Activated CD8-positive, alpha-beta memory T cell treated with anti-CD3 and anti-CD28 coated beads, Interleukin-2, amount 50 U/mL, for 24 hours (primary cell): Measurements from ENCODE around the gene ART3.

Experiments
- DNase-seq: peaks from one replicate; pipeline ENCODE4 v3.0.0-alpha.2; 2020; ENCODE audit errors: extremely low read depth

The ART3 gene

GRCh38 chr4:76067652-76068286, 6.7 kb upstream of the ART3 start:
- DNase-seq: peak; percentile 49

GRCh38 chr4:76072760-76073159, 1.7 kb upstream of the ART3 start:
- no peak for DNase-seq

- DNase-seq: no peak
Observed at GRCh38 chr4:76074993-76075600, 588 bp downstream of the ART3 start.

- no peak for DNase-seq
Observed at GRCh38 chr4:76078033-76078613, 3.6 kb downstream of the ART3 start.

DNA sequence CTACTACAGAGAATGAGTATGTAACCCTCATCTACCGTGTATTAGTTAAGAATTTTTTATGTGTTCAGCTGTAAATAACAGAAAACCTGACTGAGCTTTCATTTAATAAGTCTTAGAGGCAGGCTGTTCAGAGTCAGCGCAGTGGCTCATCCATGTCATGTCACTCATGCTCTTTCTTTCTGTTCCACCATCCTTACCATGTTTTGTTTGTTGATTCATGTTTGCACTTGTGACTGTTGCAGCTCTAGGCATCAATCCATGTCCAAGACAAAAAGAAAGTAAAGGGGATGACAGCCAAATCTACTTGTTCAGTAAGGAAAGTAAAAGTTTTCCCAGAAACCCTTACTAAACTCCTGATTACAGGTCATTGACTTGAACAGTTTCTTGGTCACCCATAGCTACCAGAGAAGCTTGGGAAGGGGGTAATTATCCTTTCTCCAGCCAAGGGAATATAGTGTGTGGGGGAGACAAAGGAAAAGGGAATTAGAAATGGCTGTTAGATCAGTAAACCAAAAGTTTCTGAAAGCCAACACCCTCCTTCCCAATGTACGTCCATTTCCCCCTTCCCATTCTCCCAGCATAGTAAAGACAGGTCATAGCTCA, 9.0 kb downstream of the ART3 start:
- no peak for DNase-seq

GRCh38 chr4:76084542-76084941, 10.0 kb downstream of the ART3 start:
- no peak for DNase-seq

DNA sequence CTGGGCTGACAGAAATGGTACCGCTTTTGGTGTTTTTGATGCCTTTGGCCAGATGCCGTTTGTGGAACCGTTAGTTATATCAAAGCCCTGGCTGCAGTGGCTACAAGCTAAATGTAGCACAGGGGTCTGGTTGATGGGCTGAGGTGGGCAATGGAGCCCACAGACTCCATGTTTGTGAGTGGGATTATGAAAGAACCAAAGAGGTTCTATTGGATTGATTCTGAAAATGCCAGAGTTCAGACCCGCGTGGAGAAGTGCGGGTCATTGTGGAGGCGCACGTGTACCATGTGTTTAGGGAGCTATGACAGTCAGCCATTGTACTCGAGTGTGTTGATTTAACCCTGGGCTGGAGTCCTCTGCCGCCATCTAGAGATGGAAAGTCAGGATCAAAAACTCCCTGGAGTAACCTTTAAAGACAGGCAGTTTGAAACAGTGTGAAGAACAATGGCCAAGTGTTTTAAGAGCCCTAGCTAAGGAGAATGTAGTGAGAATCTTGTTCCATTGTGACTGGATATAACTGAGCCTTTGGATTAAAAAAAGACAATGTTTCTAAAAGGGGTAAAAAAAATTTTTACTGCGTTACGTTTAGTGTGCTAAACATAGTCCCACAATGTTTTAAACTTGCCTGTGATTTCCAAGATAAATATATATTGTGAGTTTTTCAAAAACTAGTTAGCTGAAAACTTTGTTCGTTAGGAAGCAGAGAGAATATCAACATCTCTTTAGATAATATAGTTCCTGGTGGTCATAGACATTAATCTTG, 12.7 kb downstream of the ART3 start:
- DNase-seq: no peak

- no peak for DNase-seq
Observed at GRCh38 chr4:76088719-76089118, 14.2 kb downstream of the ART3 start.

- no peak for DNase-seq
Observed at GRCh38 chr4:76090241-76090691, 15.8 kb downstream of the ART3 start.

DNA sequence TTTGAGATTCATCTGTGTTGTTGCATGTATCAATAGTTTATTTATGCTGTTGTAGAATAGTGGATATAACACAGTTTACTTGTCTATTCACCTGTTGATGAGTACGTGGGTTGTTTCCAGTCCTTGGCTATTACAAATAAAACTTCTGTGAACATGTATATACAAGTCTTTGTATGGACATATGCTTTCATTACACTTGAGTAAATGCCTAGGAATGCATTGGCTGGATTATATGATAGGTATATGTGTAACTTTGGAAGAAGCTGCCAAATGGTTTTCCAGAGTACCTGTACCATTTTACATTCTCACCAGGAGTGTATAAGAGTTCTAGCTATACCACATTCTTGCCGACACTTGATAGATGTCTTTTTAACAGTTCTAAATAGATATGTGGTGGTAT, 16.5 kb downstream of the ART3 start:
- DNase-seq: no peak

GRCh38 chr4:76095568-76095967, 21.1 kb downstream of the ART3 start:
- DNase-seq: no peak

GRCh38 chr4:76096076-76096475, 21.6 kb downstream of the ART3 start:
- DNase-seq: no peak

- DNase-seq: no peak
Observed at GRCh38 chr4:76105652-76106051, 31.1 kb downstream of the ART3 start.

GRCh38 chr4:76106442-76106841, 31.9 kb downstream of the ART3 start:
- DNase-seq: no peak

DNA sequence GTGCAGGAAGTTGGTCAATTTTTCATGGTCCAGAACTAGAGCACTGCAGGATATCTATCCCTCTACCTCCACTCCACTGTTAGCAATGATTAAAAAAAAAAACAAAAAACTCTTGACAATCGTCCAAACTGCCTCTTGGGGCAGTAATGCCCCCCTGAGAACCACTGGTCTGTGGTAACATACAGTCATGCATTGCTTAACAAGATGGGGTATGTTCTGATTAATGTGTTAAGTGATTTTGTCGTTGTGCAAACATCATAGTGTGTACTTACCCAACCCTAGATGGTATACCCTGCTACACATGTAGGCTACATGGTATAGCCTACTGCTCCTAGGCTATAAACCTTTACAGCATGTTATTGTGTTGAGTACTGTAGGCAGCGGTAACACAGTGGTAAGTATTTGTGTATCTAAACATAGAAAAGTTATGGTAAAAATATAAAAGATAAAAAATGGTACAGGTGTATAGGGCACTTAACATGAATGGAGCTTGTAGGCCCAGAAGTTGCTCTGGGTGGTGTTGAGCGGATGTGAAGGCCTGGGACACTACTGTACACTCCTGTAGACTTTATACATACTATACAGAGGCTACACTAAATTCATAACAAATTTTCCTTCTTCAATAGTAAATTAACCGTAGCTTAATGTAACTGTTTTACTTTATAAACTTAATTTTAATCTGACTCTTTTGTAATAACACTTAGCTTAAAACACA, 34.1 kb downstream of the ART3 start:
- no peak for DNase-seq

- DNase-seq: no peak
Observed at GRCh38 chr4:76116821-76117220, 42.3 kb downstream of the ART3 start.

- DNase-seq: no peak
Observed at GRCh38 chr4:76117536-76117935, 43.0 kb downstream of the ART3 start.

GRCh38 chr4:76120199-76120598, 45.7 kb downstream of the ART3 start:
- DNase-seq: no peak

GRCh38 chr4:76125816-76126215, 51.3 kb downstream of the ART3 start:
- no peak for DNase-seq

DNA sequence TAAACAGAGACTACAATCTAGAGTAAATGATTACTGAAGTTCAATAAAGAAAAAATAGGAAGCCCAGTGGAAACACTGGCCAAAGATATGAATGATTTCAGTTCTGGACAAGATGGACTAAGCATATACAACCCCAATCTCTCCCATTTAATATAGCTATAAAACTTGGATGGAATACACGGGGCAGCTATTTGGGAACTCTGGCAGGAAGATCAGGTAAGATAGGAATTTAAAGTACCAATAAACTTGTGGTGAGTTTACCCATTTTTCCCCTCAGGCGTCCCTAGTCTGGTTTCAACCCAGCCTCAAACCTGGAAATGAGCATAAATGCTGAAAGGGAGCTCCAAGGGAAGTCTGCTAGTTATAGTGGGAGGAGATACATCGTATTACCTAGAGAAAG, 53.2 kb downstream of the ART3 start:
- no peak for DNase-seq

DNA sequence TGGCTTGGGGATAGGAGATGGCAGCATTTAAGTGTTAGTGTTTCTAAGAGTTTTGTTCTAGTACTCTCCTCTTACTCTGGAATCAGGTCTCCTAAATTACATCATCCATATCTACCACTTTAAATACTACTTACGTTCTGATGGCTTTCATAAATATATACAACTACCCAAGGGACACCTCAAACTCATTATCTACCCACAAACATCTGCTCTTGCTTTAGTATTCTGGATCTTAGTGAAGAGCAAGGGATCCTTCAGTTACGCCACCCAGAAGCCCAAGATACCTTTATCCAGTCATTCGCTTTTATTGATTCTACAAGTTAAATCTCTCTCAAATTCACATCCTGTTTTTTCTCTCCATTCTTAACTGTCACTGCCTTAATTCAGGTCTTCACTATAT, 66.7 kb downstream of the ART3 start:
- no peak for DNase-seq

DNA sequence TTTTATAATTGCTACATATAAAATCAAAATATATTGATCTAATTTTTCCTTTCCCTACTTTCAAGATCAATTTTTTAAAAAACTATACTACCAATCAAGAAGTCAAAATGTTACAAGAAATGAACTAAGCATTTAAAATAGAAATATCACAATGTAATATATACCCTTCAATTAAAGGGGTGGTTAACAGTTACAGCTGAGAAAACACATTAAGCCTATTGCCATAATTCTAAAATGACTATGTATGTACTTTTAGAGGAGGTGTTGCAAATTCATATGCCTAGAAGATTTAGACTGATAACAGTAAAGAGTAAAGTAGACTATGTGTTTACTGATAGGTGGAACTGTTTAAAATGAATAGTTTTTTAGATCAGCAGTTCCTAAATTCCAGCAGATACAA, 70.0 kb downstream of the ART3 start:
- no peak for DNase-seq
